SKM-1 (cell line): ENCODE results near the gene CACNA1D.

Experiments
- DNase-seq: peaks from one replicate; lab custom pipeline; 2025; ENCODE audit not compliant: unreplicated experiment; lab: John Stamatoyannopoulos, UW

The CACNA1D gene

GRCh38 chr3:53495146-53495519, 722 bp downstream of the CACNA1D start:
- DNase-seq = no peak

- no peak for DNase-seq
Observed at GRCh38 chr3:53495520-53496391, 1.3 kb downstream of the CACNA1D start.

- no peak for DNase-seq
Observed at GRCh38 chr3:53496392-53496670, 1.9 kb downstream of the CACNA1D start.

- DNase-seq = no peak
Observed at GRCh38 chr3:53496984-53497383, 2.6 kb downstream of the CACNA1D start.

GRCh38 chr3:53498806-53499641, 4.6 kb downstream of the CACNA1D start:
- no peak for DNase-seq

- no peak for DNase-seq
Observed at GRCh38 chr3:53500165-53500777, 5.9 kb downstream of the CACNA1D start.

GRCh38 chr3:53501178-53501577, 6.8 kb downstream of the CACNA1D start:
- DNase-seq = no peak

- no peak for DNase-seq
Observed at GRCh38 chr3:53502737-53503136, 8.3 kb downstream of the CACNA1D start.

GRCh38 chr3:53503195-53503594, 8.8 kb downstream of the CACNA1D start:
- no peak for DNase-seq

GRCh38 chr3:53506110-53506762, 11.8 kb downstream of the CACNA1D start:
- DNase-seq = no peak

GRCh38 chr3:53506763-53507145, 12.3 kb downstream of the CACNA1D start:
- DNase-seq = no peak

GRCh38 chr3:53509494-53509893, 15.1 kb downstream of the CACNA1D start:
- DNase-seq = no peak

GRCh38 chr3:53510508-53510907, 16.1 kb downstream of the CACNA1D start:
- DNase-seq = no peak

GRCh38 chr3:53511246-53511645, 16.8 kb downstream of the CACNA1D start:
- DNase-seq = no peak

GRCh38 chr3:53513556-53514190, 19.3 kb downstream of the CACNA1D start:
- no peak for DNase-seq

- DNase-seq = no peak
Observed at GRCh38 chr3:53516339-53516738, 21.9 kb downstream of the CACNA1D start.

- DNase-seq = peak; percentile 39
Observed at GRCh38 chr3:53518495-53518981, 24.1 kb downstream of the CACNA1D start.

- DNase-seq = no peak
Observed at GRCh38 chr3:53519065-53519709, 24.8 kb downstream of the CACNA1D start.

GRCh38 chr3:53523346-53523745, 28.9 kb downstream of the CACNA1D start:
- DNase-seq = no peak

GRCh38 chr3:53524566-53524965, 30.2 kb downstream of the CACNA1D start:
- DNase-seq = no peak
